GM19324 (cell line): Measurements from ENCODE around the gene YWHAQ.
"Not testable (repeated sequence)": the region's sequence is repeated elsewhere in the genome, so short reads cannot be mapped to it uniquely, and the experiment has no call there.

Experiments used
- ATAC-seq: cut with Tn5 transposase; IDR thresholded peaks from one replicate; pipeline ENCODE4 v1.9.1; 2021; ENCODE audit warnings: mild to moderate bottlenecking, moderate library complexity; ENCODE audit not compliant: unreplicated experiment, low FRiP score

YWHAQ gene

DNA sequence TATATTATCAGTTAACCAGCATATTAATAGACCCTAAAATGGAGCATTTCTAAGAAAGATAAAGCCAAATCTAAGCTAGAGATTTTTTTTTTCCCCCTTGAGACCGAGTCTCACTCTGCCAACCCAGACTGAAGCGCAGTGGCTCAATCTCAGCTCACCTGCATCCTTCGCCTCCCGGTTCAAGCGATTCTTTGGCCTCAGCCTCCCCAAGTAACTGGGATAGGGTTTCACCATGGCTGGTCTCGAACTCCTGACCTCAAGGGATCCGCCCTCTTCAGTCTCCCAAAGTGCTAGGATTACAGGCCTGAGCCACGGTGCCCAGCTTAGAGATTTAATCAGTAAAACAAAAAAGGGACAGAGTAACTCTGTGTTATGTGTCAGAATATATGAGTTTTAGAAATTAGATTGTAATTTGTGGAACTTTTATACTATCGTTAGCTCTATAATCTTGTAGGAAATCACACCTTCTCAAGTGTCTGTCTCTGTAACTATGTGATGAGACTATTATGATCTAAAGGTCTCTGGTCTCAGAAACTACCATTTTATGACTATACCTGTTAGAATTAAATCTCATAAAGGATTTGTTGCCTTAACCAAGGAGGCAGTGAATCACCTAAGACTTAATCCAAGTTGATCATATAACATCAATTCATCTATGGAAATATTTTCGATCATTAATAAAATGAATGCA lies 34.0 kb downstream of the YWHAQ start:
- no peak for ATAC-seq

DNA sequence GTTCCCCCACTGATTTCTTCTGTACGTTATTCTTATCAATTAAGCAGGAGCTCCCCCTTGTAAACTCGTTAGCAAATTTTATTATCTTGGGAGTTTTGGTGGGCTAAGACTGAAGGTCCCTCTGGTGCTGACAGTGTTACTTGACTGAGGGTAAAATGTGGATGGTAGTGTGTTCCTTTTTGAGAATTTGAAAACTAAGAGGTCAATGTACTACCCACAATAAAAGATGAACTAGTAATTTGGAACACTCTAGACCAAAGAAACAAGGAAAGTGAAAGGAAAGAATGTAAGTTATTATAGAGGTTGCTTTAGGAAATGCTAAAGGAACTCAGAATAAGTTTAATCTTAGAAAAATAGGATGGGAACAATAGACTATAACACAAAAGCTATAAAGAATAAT lies 35.1 kb downstream of the YWHAQ start:
- no peak for ATAC-seq

DNA sequence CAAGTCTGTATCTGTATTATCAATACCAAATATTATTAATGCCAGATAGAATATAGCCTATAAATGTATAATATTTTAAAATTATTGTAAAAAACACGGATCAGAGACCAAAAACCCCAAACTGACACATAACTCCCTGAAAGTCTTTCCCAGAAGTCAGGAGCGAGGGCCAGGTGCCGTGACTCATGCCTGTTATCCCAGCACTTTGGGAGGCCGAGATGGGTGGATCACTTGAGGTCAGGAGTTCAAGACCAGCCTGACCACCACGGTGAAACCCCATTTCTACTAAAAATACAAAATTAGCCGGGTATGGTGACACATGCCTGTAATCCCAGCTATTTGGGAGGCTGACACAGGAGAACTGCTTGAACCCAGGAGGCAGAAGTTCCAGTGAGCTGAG lies 35.5 kb downstream of the YWHAQ start:
- ATAC-seq, result not testable (repeated sequence)

DNA sequence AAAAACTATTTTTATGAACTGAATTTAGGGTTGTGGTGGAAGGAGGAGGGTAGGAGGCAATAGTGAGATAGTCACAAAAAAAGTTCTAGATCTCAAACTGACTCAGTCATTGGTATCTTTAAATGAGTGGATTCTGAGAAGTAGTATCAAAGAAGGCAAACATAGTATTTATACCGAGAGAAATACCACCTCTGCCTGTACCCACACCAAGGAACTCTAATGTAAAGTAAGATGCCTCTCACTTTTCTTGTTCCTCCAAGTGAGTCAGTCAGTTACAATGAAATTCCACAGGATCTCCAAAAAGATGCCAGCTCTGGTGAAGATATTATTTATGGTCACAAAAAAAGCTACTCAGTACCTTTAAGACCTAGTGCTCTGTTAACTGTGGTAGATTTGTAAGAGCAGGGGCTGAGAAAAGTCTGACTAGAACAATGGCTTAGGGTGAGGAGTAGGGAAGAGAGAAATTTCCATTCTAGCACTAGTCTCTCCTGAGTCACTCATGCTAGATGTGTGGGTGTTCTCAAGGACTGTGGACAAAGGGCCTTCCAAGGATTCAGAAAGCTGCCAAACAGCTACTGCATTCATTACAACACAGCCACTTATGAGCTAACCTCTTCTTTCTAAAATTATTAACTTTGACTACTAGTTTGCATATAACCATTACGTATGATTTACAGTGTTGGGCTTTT lies 36.3 kb downstream of the YWHAQ start:
- no peak for ATAC-seq

DNA sequence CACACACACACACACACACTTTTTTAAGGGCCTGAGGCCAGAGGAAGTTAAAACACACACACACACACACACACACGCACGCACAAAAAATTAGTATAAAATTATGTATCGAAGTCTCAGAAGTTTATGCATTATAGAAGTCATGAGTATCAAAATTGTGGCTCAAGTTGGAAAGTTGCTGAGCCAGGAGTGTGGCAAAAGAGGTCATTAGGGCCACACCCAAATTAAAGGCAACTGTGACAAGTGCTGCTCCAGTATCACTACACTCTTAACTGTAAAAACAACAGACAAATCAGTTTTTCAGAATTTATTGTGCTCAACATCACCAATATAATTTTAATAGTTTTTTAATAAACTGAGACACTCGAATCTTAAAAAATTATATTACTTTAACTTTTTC lies 36.9 kb downstream of the YWHAQ start:
- no peak for ATAC-seq

DNA sequence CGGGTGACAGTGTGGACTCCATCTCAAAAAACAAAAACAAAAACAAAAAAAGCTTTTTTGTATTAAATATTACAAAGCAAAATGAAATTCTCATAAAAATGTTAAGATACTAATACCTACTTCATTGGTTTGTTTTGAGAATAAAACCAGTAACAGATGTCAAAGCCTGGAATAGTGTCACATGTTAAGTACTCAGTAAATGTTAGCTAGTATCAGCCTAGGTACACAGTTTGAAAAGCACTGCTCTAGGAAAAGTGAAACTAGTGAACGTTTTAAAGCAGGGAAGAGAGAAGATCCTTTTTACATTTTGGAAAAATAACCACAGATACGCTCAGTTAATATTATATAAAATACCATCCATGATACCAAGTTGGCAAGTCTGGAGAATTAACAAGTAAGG lies 38.1 kb downstream of the YWHAQ start:
- no peak for ATAC-seq

DNA sequence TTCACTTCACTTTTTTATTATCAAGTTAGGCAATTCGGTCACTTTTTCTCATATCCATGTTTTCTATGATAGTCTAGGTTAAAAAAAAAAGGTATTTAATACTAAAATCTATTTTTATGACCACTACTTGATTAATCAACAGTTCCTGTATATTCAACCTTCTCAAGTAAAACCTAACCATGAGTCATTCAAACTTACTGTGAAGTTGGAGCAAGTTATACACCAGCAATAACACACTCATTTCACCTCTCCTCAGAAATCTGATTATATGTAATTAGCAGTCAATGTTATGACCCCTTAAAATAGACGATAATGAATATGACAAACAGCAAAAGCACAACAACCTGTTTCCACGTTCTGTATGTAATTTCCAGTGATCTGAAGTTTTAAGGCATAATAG lies 40.2 kb downstream of the YWHAQ start:
- ATAC-seq, result no peak

DNA sequence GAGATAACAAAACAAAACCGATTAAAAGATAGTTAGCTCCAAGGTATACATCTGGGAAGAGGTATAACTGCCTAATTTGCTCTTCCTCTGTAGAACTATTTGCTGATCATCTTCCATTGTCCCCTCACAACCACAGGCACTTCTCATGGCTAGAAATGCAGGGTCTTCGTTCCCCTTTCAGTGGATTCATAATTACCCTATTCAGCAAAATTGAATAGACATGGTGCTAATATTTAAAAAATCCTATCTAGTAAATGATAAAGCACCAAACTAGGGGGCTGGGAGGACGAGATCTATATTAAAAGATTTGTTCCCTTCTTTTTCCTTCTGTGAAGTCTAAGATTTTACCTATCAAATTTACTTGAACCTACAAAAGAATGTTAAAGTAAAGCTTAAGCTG lies 44.3 kb downstream of the YWHAQ start:
- ATAC-seq, result no peak

DNA sequence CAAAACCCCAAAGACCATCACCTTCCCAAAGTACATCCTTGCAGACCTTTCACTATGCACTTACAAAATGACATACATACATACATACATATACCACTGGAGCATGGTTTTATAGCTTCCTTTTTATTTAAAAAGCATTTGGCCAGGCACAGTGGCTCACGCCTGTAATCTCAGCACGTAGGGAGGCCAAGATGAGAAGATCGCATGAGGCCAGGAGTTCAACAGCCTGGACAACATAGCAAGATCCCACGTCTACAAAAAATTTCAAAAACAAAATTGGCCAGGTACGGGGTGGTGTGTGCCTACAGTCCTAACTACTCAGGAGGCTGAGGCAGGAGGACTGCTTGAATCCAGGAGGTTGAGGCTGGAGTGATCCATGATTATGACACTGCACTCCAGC lies 45.3 kb downstream of the YWHAQ start:
- no peak for ATAC-seq

DNA sequence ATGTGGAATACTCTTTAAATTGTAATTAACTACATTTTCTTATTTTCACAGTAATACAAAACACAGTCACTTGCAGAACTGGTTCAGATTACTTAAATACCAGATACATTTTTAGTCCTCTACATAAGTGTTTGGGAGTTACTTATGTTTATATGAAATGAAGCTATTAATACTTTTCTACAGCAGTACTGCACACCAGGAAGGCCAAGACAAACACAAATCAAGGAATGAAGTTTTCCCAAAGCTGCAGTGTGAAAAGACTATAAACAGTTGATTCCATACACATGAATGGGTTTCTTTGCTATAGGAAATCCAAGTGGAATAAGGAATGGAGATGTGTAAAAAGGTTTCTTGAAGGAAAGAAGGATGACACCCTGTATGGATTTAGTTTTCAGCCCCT lies 45.9 kb downstream of the YWHAQ start:
- ATAC-seq, result not testable (repeated sequence)

DNA sequence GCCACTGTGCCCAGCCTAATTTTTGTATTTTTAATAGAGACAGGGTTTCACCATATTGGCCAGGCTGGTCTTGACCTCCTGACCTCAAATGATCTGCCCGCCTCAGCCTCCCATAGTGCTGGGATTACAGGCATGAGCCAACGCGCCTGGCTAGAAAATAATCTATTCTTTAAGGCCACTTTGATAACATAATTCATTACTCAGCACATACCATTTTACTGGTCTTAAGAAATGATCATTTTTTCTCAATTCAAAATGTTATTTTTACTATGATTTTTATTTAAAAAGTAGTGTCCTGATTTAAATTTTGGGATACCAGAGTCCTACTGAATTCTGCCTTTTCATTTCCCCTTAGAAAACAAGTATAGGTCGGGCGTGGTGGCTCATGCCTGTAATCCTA lies 48.2 kb downstream of the YWHAQ start:
- ATAC-seq, result no peak

DNA sequence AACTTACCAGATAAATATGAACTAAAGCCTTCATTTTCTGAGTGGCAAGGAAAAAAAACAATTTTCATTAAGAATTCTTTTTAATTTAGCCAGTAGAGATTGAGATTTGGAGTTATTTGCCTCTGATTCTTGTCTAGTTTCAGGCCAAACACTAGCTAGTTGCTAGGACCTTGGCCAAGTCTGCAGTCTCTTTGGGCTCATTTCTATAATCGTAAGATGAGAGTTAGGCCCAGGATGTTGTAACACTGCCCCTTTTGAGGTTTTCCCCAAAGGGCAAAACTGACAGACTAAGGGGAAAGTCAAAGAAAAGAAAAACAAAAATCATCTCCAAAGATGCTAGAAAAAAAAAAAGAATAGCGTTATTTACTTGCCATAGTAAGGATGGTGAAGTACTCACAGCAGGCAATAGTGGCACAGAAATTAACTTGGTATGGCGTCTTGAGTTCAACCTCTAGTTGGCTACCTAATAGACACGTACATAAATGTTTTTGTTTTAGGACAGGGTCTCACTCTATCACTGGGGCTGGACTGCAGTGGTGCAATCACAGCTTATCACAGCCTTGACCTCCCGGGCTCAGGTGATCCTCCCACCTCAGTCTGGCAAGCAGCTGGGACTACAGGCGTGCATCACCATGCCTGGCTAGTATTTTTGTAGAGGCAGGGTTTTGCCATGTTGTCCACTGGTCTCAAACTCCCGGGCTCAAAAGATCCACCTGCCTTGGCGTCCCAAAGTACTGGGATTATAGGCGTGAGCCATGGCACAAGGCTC lies 52.1 kb downstream of the YWHAQ start:
- no peak for ATAC-seq

DNA sequence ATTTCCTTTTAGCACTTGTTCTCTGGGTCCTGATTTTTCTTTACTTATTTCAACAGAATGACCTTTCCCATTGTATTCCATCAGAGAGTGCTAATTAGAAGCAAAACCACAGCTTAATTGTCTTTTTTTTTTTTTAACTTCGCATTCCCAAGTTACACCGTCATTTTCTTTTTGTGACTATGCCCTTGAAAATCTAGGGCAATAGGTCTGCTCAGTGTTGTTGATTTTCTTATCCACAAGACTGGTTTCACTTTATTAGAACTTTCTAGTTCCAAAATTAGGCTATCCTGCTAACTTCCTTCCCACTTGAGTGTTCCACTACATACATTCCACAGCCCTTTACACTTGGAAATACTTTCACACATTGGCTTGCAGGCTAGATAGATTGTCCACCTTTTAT lies 56.5 kb downstream of the YWHAQ start:
- no peak for ATAC-seq

DNA sequence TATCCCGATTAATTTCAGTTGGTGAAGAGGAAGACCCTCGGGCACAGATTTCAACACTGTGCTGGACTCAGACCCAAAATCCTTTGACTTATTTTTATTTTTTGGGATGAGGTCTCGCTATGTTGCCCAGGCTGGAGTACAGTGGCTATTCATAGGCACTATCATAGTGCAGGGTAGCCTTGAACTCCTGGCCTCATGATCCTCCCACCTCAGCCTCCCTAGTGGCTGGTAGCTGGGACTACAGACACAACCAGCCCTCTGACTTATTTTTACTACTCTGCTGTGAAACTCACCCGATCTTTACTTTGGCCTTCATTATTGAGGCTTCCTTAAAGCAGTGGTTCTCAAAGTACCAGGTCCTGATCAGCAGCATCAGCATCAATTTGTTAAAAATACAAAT lies 57.0 kb downstream of the YWHAQ start:
- no peak for ATAC-seq

DNA sequence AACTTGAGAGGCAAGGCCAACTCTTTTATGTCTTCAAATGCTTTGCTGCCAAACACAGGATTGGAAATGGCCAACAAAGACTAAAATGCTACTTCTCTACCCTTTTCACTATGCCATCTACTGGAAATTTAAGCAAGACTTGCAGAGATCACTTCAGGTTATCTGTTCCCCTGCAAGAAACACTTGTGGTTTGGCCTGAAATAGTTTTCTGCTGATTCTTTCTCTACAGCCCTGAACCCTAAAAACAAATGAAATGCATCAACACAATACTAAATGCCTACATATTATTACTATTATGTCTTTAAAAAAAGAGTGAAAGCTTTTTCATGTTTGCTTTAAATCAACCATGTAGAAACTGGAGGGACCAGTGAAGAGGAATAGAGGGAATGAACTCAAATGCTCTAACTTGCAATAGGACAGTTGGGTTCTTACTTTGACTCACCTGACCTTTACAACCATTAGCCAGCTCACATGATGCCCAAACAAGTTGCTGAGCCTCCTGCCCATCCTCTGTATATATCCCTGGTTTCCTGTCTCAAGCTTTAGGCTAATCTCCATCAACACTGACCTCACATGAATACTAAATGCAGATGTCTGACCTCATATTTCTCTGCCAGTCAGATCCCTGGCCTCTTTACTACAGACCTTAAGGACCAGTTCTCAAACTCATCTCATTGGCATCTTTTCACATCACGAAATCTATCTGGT lies 57.6 kb downstream of the YWHAQ start:
- no peak for ATAC-seq

DNA sequence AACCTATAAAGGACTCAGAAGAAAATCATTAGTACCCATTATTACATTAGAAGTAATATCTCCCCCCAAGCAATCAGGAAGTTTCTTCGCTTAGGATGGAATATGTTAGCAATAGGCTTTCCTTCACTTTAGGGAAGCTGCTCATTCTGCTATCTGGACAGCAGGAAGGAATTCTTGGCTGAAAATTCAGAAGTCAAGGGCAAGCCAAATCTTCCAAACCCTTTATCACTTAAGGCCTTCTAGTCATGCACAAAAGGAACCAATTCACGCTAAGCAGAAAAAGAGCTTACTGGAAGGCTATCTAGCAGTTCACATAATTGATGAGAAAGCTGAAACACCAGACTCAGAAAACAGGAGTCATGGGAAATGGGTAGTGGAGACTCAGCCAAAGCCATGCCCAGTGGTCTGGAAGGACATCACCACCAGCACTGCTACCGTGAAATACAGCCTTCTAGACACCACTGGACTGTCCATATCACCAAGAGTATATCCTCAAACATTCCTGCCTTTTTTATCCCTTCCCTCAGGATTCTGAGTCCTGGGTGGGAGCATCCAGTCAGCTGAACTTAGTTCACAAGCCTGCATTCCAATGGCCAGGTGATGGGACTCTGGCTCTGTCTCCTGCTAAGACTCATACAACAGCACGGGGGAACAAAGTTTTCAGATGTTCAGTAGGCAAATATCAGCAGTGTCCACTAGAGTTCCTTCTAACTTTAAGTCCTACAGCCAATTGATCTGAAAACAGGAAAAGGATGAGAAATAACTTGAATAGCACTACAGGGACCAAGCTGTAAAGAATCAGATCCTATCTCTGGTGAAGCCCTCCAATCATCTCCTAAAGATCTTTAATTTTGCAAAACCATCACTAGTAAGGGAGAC lies 60.4 kb downstream of the YWHAQ start:
- ATAC-seq, result no peak

DNA sequence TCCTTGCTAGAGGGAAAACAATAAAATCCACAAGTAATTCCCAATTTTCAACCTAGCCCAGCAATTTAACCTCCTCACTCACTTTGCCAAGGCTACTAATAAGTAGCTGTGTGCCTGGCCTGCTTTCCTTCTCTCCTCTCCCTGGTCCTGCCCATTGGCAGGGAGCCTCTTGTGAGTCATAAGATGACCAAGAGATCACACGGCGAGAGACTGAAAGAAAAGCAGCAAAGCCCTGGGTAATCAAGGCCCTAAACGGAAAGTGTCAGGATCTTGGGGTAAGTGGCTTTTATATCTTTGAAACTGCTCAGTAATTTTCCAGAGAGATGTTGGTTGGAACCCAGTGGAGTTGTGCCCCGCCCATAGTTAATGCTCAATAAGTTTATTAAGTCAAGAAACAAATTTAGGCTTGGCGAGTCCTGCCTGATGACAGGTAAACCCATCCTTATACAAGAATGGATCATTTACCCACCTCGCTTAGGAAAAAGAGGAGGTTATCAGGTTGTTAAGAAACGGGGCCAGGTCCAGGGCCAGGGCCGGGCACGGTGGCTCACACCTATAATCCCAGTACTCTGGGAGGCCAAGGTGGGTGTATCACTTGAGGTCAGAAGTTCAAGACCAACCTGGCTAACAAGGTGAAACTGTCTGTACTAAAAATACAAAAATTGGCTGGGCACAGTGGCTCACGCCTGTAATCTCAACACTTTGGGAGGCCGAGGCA lies 65.2 kb downstream of the YWHAQ start:
- ATAC-seq, result no peak

DNA sequence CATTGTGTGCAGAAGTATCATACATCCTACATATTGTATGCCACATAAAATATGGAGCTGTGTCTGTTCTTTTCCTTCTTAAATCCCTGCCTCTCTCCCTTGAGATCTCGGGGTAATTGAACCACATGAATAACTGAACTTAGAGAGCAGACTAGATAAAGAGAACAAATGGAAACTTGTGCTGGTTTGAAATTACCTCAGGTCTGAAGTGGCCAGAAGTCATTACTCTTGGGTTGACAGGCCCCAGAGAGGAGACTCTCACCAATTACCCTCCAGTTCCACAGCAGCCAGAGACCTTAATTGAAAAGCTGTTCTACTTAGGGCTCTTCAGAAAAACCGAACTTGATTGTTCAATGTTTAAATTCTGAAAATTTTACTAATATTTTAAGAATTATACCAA lies 70.2 kb downstream of the YWHAQ start:
- ATAC-seq, result no peak

DNA sequence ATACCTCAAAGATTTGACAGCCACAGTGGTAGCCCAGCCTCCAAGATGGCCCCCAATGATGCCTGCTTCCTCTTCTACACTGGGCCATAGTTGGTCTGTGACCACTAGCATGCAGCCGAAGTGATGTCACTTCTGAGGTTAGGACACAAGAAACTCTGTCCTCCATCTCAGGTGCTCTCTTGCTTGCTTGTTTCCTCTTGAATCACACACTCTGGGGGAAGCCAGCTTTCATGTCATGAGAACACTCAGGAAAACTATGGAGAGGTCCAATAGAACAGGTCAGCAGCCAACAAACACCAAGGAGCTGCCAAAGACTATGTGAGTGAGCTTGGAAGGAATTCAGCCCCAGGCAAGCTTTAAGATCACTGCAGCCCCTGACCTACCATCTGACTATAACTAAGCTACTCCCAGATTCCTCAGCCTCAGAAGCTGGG lies 71.8 kb downstream of the YWHAQ start:
- no peak for ATAC-seq
